H9 (cell line): ENCODE data around the gene EVX2. TPM values are rescaled to one million over a fixed set of nuclear protein-coding genes. Genes with fewer than 3 reads are reported as not detected.

Source experiments
- DNase-seq: peaks from one replicate; pipeline ENCODE4 v3.0.0-alpha.2; 2017
- H2AFZ ChIP-seq: one replicate; pipeline ENCODE4 v1.6.1; 2013; ENCODE audit warnings: mild to moderate bottlenecking, low read length, control low read depth, moderate library complexity
- H2AK5ac ChIP-seq: 2 replicates; pipeline ENCODE4 v1.6.1; 2013; ENCODE audit warnings: low read length, control low read depth, mixed read lengths; ENCODE audit not compliant: insufficient read length
- H2BK120ac ChIP-seq: one replicate; pipeline ENCODE4 v1.6.1; 2013; ENCODE audit warnings: low read depth, mild to moderate bottlenecking, low read length, control low read depth, inconsistent platforms; ENCODE audit not compliant: poor library complexity, severe bottlenecking
- H2BK12ac ChIP-seq: 2 replicates; pipeline ENCODE4 v1.6.1; 2013; ENCODE audit warnings: low read length, control low read depth, mixed read lengths, low read depth; ENCODE audit not compliant: insufficient read length
- H2BK15ac ChIP-seq: 2 replicates; pipeline ENCODE4 v1.6.1; 2013; ENCODE audit warnings: low read depth, low read length, control low read depth
- H2BK20ac ChIP-seq: one replicate; pipeline ENCODE4 v1.6.1; 2013; ENCODE audit warnings: low read depth, mild to moderate bottlenecking, low read length, control low read depth, inconsistent platforms; ENCODE audit not compliant: poor library complexity, severe bottlenecking
- H2BK5ac ChIP-seq: 2 replicates; pipeline ENCODE4 v1.6.1; 2013; ENCODE audit warnings: low read length, control low read depth, mixed read lengths; ENCODE audit not compliant: insufficient read length
- H3K14ac ChIP-seq: 2 replicates; pipeline ENCODE4 v1.6.1; 2013; ENCODE audit warnings: low read length, control low read depth; ENCODE audit not compliant: insufficient read depth
- H3K18ac ChIP-seq: 2 replicates; pipeline ENCODE4 v1.6.1; 2013; ENCODE audit warnings: low read depth, mild to moderate bottlenecking, mixed read lengths, low read length, control low read depth; ENCODE audit not compliant: insufficient read length
- H3K23ac ChIP-seq: 2 replicates; pipeline ENCODE4 v1.6.1; 2013; ENCODE audit warnings: low read length, control low read depth, mixed read lengths, low read depth; ENCODE audit not compliant: insufficient read length
- H3K23me2 ChIP-seq: 2 replicates; pipeline ENCODE4 v1.6.1; 2013; ENCODE audit warnings: low read depth, mild to moderate bottlenecking, mixed read lengths, low read length, control low read depth; ENCODE audit not compliant: insufficient read length, poor library complexity, severe bottlenecking
- H3K27ac ChIP-seq: 2 replicates; pipeline ENCODE4 v1.5.1; 2013; ENCODE audit warnings: low read length, control low read depth, mixed read lengths, low read depth; ENCODE audit not compliant: insufficient read length
- H3K27me3 ChIP-seq: 2 replicates; pipeline ENCODE4 v1.6.1; 2013; ENCODE audit warnings: low read length, control low read depth, inconsistent platforms; ENCODE audit not compliant: insufficient read depth
- H3K4ac ChIP-seq: 2 replicates; pipeline ENCODE4 v1.6.1; 2013; ENCODE audit warnings: low read depth, mild to moderate bottlenecking, control low read depth, inconsistent platforms, low read length, moderate library complexity
- H3K4me1 ChIP-seq: 2 replicates; pipeline ENCODE4 v1.6.1; 2013; ENCODE audit warnings: low read length, control low read depth, inconsistent platforms; ENCODE audit not compliant: insufficient read depth
- H3K4me2 ChIP-seq: 2 replicates; pipeline ENCODE4 v1.6.1; 2013; ENCODE audit warnings: low read length, control low read depth, mixed read lengths; ENCODE audit not compliant: insufficient read length, insufficient read depth
- H3K56ac ChIP-seq: 2 replicates; pipeline ENCODE4 v1.6.1; 2013; ENCODE audit warnings: low read depth, mild to moderate bottlenecking, mixed read lengths, low read length, control low read depth; ENCODE audit not compliant: insufficient read length
- H3K79me1 ChIP-seq: 2 replicates; pipeline ENCODE4 v1.6.1; 2013; ENCODE audit warnings: low read depth, mild to moderate bottlenecking, moderate library complexity, low read length, control low read depth, inconsistent platforms; ENCODE audit not compliant: insufficient read depth, poor library complexity, severe bottlenecking
- H3K79me2 ChIP-seq: 2 replicates; pipeline ENCODE4 v1.6.1; 2013; ENCODE audit warnings: low read length, control low read depth, inconsistent platforms; ENCODE audit not compliant: insufficient read depth
- H3K9ac ChIP-seq: 2 replicates; pipeline ENCODE4 v1.6.1; 2013; ENCODE audit warnings: low read length, control low read depth, mixed read lengths; ENCODE audit not compliant: insufficient read length; ENCODE audit errors: extremely low read depth
- H3K9me3 ChIP-seq: one replicate; pipeline ENCODE4 v1.6.1; 2013; ENCODE audit warnings: low read depth, low read length, inconsistent platforms; ENCODE audit not compliant: control insufficient read depth
- H3T11ph ChIP-seq: one replicate; pipeline ENCODE4 v1.6.1; 2013; ENCODE audit warnings: mild to moderate bottlenecking, low read length, control low read depth, inconsistent platforms
- H4K20me1 ChIP-seq: one replicate; pipeline ENCODE4 v1.6.1; 2013; ENCODE audit not compliant: control insufficient read depth, insufficient read length, insufficient read depth
- H4K5ac ChIP-seq: 2 replicates; pipeline ENCODE4 v1.6.1; 2013; ENCODE audit warnings: low read depth, mild to moderate bottlenecking, mixed read lengths, low read length, control low read depth; ENCODE audit not compliant: insufficient read length
- H4K8ac ChIP-seq: replicated peaks from 2 replicates; pipeline ENCODE4 v1.6.1; 2013; ENCODE audit warnings: low read length, control low read depth, mixed read lengths, low read depth; ENCODE audit not compliant: insufficient read length
- H4K91ac ChIP-seq: 2 replicates; pipeline ENCODE4 v1.6.1; 2013; ENCODE audit warnings: low read depth, mild to moderate bottlenecking, moderate library complexity, mixed read lengths, low read length, control low read depth; ENCODE audit not compliant: insufficient read length
- H3K27ac Mint-ChIP-seq, 3 experiments: 2 replicates in 2 of 3; 3 replicates in 1 of 3; pipeline ENCODE4 v1.8.0; 2020 to 2021; ENCODE audit warnings: mixed read lengths in 3 of 3, mild to moderate bottlenecking in 1 of 3, moderate library complexity in 1 of 3
- H3K27me3 Mint-ChIP-seq: 2 replicates; pipeline ENCODE4 v1.8.0; 2021; ENCODE audit warnings: low read depth, mild to moderate bottlenecking, moderate library complexity, mixed read lengths
- H3K36me3 Mint-ChIP-seq, 3 experiments: 2 replicates in 2 of 3; 3 replicates in 1 of 3; pipeline ENCODE4 v1.8.0; 2020 to 2021; ENCODE audit warnings: low read depth in 3 of 3, mixed read lengths in 3 of 3; ENCODE audit not compliant: insufficient read depth in 1 of 3
- H3K4me1 Mint-ChIP-seq, 2 experiments: 2 replicates each; pipeline ENCODE4 v1.8.0; 2020; ENCODE audit warnings: mixed read lengths in 2 of 2
- H3K4me3 Mint-ChIP-seq, 2 experiments: 2 replicates in 1 of 2; 3 replicates in 1 of 2; pipeline ENCODE4 v1.8.0; 2020 to 2021; ENCODE audit warnings: mild to moderate bottlenecking in 2 of 2, mixed read lengths in 2 of 2, moderate library complexity in 1 of 2
- H3K9me3 Mint-ChIP-seq, 2 experiments: 2 replicates in 1 of 2; 3 replicates in 1 of 2; pipeline ENCODE4 v1.8.0; 2020; ENCODE audit warnings: mild to moderate bottlenecking in 2 of 2, mixed read lengths in 2 of 2, moderate library complexity in 1 of 2
- WGBS: extraction: QIAGEN DNeasy Blood & Tissue Kit; methylation state at CpG from one replicate; pipeline ENCODE4 v1.1.7; 2013; ENCODE audit warnings: missing lambda C conversion rate, low lambda C conversion rate, mixed read lengths; ENCODE audit not compliant: insufficient read length; ENCODE audit errors: extremely low coverage; 5-methylcytosine and 5-hydroxymethylcytosine counted together
- total RNA-seq: library from RNA; stranded (reverse); gene quantifications from 2 replicates; pipeline ENCODE4 v1.2.1, GENCODE V29; 2021
- TF ChIP-seq, protein P1 (sequence below): fragments of 200-600 bp; sonication (generic); conservative IDR thresholded peaks from 3 replicates; pipeline ENCODE4 v1.8.0; 2021; ENCODE audit warnings: antibody characterized with exemption, mild to moderate bottlenecking

The EVX2 gene
- total RNA-seq, 1 experiment from 2014 or later = not detected

DNA sequence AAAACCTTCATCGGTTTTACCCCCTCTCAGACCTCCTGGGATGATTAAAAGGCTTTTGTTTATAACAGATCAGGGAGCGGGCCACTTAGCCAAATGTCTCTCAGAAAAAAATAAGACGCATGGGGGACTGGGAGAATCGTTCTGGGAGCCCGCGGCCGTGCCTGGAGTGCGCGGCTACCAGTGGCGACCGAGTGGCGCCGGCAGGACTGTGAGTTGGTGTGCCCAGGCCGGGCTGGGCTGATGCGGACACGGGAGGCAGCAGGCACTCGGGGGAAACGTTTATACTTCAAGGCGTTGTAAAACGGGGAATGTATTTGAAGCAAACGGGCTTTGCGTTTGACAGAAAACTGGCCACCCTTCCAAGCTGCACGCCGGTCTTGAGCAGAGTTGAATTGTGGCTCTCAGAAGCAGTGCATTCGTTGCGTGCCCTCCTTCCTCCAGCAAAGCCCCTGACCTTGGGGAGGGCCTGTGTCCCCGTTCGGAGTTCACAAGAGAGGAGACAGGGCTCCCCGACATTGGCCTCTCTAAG is 28.1 kb upstream of the EVX2 start:
- no peak overlapping the region for H3K4me3 Mint-ChIP-seq
- WGBS = no CpG with 5 or more reads among the region's 29 CpGs
- Histone ChIP-seq H2AK5ac (no peak overlapping the region), H3K9ac (no peak overlapping the region), H4K91ac (no peak overlapping the region), H2BK20ac (no peak overlapping the region), H3K4me2 (no peak overlapping the region), H3K23me2 (no peaks in the 10 kb centered on the region), H4K8ac (no peak overlapping the region), H3K79me2 (no peaks in the 10 kb centered on the region), H3K27ac (no peak overlapping the region), H2BK15ac (no peak overlapping the region), H2AFZ (no peak overlapping the region), H3K4me1 (no peaks in the 10 kb centered on the region), H3K9me3 (no peaks in the 10 kb centered on the region), H3K14ac (no peak overlapping the region), H3K4ac (no peak overlapping the region), H3K79me1 (no peaks in the 10 kb centered on the region), H2BK5ac (no peak overlapping the region), H2BK120ac (no peak overlapping the region), H3T11ph (no peak overlapping the region), H4K5ac (no peak overlapping the region), H3K18ac (no peak overlapping the region), H2BK12ac (no peak overlapping the region), H3K56ac (no peak overlapping the region), H3K23ac (no peak overlapping the region), H4K20me1 (no peaks in the 10 kb centered on the region), H3K27me3 (peaks cover 95% of the 10 kb centered on the region)
- peaks cover 0 to 2% (median 0%) of the 10 kb centered on the region in 3 experiments; a peak in 2 of 7 replicates for H3K36me3 Mint-ChIP-seq
- H3K27ac Mint-ChIP-seq = no peak overlapping the region
- peak; percentile 31 for DNase-seq
- H3K4me1 Mint-ChIP-seq = peaks cover 3 to 24% of the 10 kb centered on the region in 2 experiments; a peak in 3 of 4 replicates
- TF ChIP-seq, protein P1, sequence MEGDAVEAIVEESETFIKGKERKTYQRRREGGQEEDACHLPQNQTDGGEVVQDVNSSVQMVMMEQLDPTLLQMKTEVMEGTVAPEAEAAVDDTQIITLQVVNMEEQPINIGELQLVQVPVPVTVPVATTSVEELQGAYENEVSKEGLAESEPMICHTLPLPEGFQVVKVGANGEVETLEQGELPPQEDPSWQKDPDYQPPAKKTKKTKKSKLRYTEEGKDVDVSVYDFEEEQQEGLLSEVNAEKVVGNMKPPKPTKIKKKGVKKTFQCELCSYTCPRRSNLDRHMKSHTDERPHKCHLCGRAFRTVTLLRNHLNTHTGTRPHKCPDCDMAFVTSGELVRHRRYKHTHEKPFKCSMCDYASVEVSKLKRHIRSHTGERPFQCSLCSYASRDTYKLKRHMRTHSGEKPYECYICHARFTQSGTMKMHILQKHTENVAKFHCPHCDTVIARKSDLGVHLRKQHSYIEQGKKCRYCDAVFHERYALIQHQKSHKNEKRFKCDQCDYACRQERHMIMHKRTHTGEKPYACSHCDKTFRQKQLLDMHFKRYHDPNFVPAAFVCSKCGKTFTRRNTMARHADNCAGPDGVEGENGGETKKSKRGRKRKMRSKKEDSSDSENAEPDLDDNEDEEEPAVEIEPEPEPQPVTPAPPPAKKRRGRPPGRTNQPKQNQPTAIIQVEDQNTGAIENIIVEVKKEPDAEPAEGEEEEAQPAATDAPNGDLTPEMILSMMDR = no peak
- H3K27me3 Mint-ChIP-seq = peaks cover 96% of the 10 kb centered on the region
- H3K9me3 Mint-ChIP-seq = peaks cover 6 to 17% of the 10 kb centered on the region in 2 experiments
